GM15510 (cell line): ENCODE measurements around the gene RNF10.

Experiments
- POLR2A ChIP-seq: IDR thresholded peaks from 3 replicates; pipeline ENCODE4 v1.6.1; 2011; ENCODE audit warnings: borderline replicate concordance; ENCODE audit not compliant: insufficient read length; ENCODE audit errors: extremely low read depth

Gene RNF10

DNA sequence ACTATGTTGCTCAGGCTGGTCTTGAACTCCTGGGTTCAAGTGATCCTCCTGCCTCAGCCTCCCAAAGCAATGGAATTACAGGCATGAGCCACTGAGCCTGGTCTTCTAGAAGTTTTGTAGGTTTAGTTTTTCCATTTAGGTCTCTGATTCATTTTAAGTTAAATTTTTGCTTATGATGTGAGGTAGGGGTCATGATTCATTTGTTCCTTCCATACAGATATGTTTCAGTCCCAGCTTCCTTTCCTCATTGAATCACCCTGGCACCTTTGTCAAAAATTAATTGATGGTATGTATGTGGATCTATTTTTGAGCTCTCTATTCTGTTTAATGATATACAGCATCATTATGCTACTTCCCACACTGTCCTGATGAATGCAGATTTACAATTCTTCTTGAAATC, 80.7 kb downstream of the RNF10 start:
- no peak for TF ChIP-seq POLR2A

DNA sequence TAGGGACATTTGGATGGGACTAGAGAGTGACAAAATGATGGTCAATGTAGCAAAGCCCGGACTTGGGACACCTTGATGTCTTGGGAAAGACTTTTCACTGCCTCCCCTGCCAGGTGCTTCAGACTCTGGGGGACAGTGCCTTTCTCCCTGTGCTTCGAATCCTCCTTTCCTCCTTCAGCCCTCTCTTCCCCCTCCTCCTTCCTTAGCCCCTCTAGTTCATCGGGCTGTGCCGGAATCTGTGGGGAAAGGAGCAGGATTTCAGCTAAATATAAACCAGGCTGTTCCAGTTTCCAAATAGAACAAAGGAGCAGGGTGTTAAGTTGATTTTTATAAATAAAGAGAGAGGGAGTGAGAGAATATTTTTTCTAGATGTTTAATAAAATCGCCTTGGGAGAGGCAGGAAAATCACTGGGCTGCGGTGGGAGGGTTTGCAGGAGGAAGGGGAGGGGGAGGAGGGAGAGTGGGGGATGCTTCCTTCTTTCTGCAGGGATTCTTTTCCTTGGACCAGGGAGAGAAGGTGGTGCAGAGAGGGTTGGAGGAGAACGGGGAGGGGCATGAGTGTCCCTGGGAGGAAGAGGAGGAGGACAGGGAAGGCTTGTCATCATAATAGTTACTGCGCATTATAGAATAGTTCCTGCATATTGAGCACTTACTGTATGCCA, 84.9 kb downstream of the RNF10 start:
- no peak for TF ChIP-seq POLR2A

- TF ChIP-seq POLR2A, result no peak
Measured at GRCh38 chr12:120620624-120621023, 86.5 kb downstream of the RNF10 start.

DNA sequence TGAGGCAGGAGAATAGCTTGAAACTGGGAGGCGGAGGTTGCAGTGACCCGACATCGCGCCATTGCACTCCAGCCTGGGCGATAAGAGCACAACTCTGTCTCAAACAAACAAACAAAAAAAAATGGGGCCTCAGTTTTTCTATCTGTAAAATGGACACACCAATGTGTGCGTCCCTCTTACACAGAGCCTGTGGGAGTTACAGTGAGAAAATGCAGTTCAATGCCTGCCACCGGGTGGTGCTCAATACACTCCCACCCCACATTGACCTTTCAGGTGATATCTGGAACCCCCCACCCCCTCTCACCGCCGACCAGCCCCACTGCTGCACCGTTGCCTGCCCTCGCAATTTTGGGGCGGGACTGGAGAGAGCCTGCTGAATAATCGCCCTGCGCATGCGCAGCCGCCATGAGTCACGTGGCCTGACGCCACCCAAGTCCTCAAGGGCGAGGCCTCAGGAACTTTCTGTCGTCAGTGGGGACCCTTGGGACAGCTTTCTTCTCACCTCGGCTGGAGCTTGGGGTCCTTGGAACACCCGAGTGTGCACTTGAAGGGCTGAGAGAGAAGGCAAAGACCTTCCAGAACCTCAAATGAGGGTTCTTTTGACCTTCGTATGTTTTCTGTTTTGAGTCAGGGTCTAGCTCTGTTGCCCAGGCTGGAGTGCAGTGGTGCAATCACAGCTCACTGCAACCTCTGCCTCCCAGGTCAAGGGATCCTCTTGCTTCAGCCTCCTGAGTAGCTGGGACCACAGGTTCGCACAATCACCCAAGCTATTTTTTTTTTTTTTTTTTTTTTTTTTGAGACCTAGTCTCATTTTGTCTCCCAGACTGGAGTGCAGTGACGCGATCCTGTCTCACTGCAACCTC, 91.6 kb downstream of the RNF10 start:
- TF ChIP-seq POLR2A, result no peak
